ENCODE measurements around the gene SUGP2.

- TF ChIP-seq FOXM1 (IDR thresholded peaks at IDR 0.05; ENCODE audit: borderline replicate concordance) (no peak), NFRKB (IDR thresholded peaks at IDR 0.05) (no peak), TARDBP (IDR thresholded peaks at IDR 0.05) (no peak), HDGF (IDR thresholded peaks at IDR 0.05; ENCODE audit: borderline replicate concordance) (no peak), FOXK2 (IDR thresholded peaks at IDR 0.05) (no peak), ELF4 (IDR thresholded peaks at IDR 0.05) (no peak), ZNF384 (IDR thresholded peaks at IDR 0.05) (no peak), BHLHE40 (IDR thresholded peaks at IDR 0.05; ENCODE audit: borderline replicate concordance) (no peak), LEF1 (IDR thresholded peaks at IDR 0.05; ENCODE audit: borderline replicate concordance) (no peak)
Observed at GRCh38 chr19:18996351-18996750, 37.0 kb downstream of the SUGP2 start.
